ENCODE measurements around the gene GRAP2. TPM values are rescaled to one million over a fixed set of nuclear protein-coding genes. Genes with fewer than 3 reads are reported as not detected.

Gene GRAP2
- total RNA-seq, 3 donors from 2014 or later = 0.66 to 8.0 (median 3.5) TPM

- H3K4me1 ChIP-seq = peaks cover 0 to 28% of the 10 kb centered on the region in 2 donors
- H3K36me3 ChIP-seq = no peaks in the 10 kb centered on the region
- no peaks in the 10 kb centered on the region for H3K9me3 ChIP-seq
- H3K27me3 ChIP-seq = no peaks in the 10 kb centered on the region
- peak overlapping the region in 1 of 2 donors; percentile 83 for H3K27ac ChIP-seq
- no peak for DNase-seq (ENCODE audit: low spot score in 2 of 2)
- peak overlapping the region in 2 of 3 donors; percentile 71 for H3K4me3 ChIP-seq
- TF ChIP-seq CTCF (IDR thresholded peaks at IDR 0.05) (no peak), POLR2AphosphoS5 (IDR thresholded peaks at IDR 0.05) (no peak), POLR2A (IDR thresholded peaks at IDR 0.05) (no peak)
- intact Hi-C loops (cut with DNase I; ENCODE audit: low total_unique reads) = no loop called here
These were observed 95.8 kb downstream of the GRAP2 start for GRCh38 chr22:39996732-39997131.

GRCh38 chr22:39997421-39997820, 96.5 kb downstream of the GRAP2 start:
- peaks cover 0 to 28% of the 10 kb centered on the region in 2 donors for H3K4me1 ChIP-seq
- intact Hi-C loops (cut with DNase I; ENCODE audit: low total_unique reads) = no loop called here
- peak overlapping the region in 1 of 3 donors; percentile 27 for H3K4me3 ChIP-seq
- H3K27me3 ChIP-seq = no peaks in the 10 kb centered on the region
- H3K27ac ChIP-seq = peak overlapping the region; percentile 13 to 68
- no peaks in the 10 kb centered on the region for H3K9me3 ChIP-seq
- TF ChIP-seq POLR2AphosphoS5 (IDR thresholded peaks at IDR 0.05) = no peak
- no peak for DNase-seq (ENCODE audit: low spot score in 2 of 2)
- H3K36me3 ChIP-seq = no peaks in the 10 kb centered on the region

GRCh38 chr22:39997939-39998726, 97.2 kb downstream of the GRAP2 start:
- Histone ChIP-seq H3K4me3 (peak overlapping the region in 1 of 3 donors; percentile 27), H3K27ac (peak overlapping the region; percentile 44 to 68), H3K9me3 (no peaks in the 10 kb centered on the region), H3K27me3 (no peaks in the 10 kb centered on the region), H3K4me1 (peaks cover 0 to 28% of the 10 kb centered on the region in 2 donors), H3K36me3 (no peaks in the 10 kb centered on the region)
- DNase-seq (ENCODE audit: low spot score in 2 of 2) = peak; percentile 81 to 85
- intact Hi-C loops (cut with DNase I; ENCODE audit: low total_unique reads) = no loop called here
- TF ChIP-seq POLR2AphosphoS5 (IDR thresholded peaks at IDR 0.05) (peak in 1 of 3 donors; percentile 29), CTCF (IDR thresholded peaks at IDR 0.05) (no peak)

- H3K9me3 ChIP-seq = no peaks in the 10 kb centered on the region
- TF ChIP-seq CTCF (IDR thresholded peaks at IDR 0.05) (no peak), POLR2A (IDR thresholded peaks at IDR 0.05) (no peak), POLR2AphosphoS5 (IDR thresholded peaks at IDR 0.05) (no peak)
- H3K4me1 ChIP-seq = peaks cover 0 to 28% of the 10 kb centered on the region in 2 donors
- H3K27me3 ChIP-seq = no peaks in the 10 kb centered on the region
- H3K27ac ChIP-seq = peak overlapping the region; percentile 16 to 68
- no peaks in the 10 kb centered on the region for H3K36me3 ChIP-seq
- no peak overlapping the region for H3K4me3 ChIP-seq
- intact Hi-C loops (cut with DNase I; ENCODE audit: low total_unique reads) = no loop called here
- DNase-seq (ENCODE audit: low spot score in 2 of 2) = no peak
These were observed 98.4 kb downstream of the GRAP2 start for GRCh38 chr22:39999144-39999757.

GRCh38 chr22:40000171-40000570, 99.3 kb downstream of the GRAP2 start:
- H3K27ac ChIP-seq = no peak overlapping the region
- DNase-seq (ENCODE audit: low spot score in 2 of 2) = no peak
- no peak for TF ChIP-seq POLR2AphosphoS5 (IDR thresholded peaks at IDR 0.05)
- TF ChIP-seq CTCF (IDR thresholded peaks at IDR 0.05) = no peak
- no peak for TF ChIP-seq POLR2A (IDR thresholded peaks at IDR 0.05)

More at GRCh38 chr22:40000171-40000570, 99.3 kb downstream of the GRAP2 start:
- Histone ChIP-seq H3K27me3 (no peaks in the 10 kb centered on the region), H3K36me3 (no peaks in the 10 kb centered on the region), H3K9me3 (no peaks in the 10 kb centered on the region), H3K4me1 (peaks cover 0 to 28% of the 10 kb centered on the region in 2 donors), H3K4me3 (no peak overlapping the region)
- intact Hi-C loops (cut with DNase I; ENCODE audit: low total_unique reads) = no loop called here

Measured in breast epithelium (tissue), 4 donors.